8988T (cell line): ENCODE results near the gene USP25.
A peak's percentile ranks its signal among the peaks of the same experiment; 100 is the strongest.

ENCODE experiments used
- DNase-seq: peaks from one replicate; pipeline ENCODE4 v3.0.0; 2011

USP25 gene

GRCh38 chr21:15823486-15824150 is 93.8 kb downstream of the USP25 start:
- DNase-seq, result no peak

GRCh38 chr21:15825700-15826099 is 95.9 kb downstream of the USP25 start:
- DNase-seq, result no peak

DNA sequence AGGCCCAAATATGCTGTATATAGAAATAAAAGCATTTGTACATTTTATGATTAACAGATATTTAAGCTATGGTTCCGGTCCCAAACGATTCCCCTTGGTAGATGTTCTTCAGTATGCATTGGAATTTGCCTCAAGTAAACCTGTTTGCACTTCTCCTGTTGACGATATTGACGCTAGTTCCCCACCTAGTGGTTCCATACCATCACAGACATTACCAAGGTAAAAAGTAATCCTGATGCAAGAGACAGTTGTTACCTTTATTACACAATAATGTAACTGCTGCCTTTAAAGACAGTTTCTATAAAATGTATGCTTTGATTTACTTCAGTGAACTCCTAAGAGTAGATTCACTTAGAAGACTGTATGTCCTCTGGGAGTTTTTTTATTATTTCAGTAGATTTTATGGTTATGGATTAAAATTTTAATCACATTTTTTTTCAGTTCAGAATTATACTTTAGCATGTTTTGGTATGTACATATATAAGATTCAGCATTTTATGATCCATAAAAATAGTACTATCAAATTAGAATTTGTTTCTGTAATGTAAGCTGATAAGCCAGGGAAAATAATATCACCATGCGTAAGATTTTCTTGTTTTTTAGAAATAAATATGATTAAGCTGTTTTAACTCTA is 96.5 kb downstream of the USP25 start:
- DNase-seq, result peak; percentile 45

DNA sequence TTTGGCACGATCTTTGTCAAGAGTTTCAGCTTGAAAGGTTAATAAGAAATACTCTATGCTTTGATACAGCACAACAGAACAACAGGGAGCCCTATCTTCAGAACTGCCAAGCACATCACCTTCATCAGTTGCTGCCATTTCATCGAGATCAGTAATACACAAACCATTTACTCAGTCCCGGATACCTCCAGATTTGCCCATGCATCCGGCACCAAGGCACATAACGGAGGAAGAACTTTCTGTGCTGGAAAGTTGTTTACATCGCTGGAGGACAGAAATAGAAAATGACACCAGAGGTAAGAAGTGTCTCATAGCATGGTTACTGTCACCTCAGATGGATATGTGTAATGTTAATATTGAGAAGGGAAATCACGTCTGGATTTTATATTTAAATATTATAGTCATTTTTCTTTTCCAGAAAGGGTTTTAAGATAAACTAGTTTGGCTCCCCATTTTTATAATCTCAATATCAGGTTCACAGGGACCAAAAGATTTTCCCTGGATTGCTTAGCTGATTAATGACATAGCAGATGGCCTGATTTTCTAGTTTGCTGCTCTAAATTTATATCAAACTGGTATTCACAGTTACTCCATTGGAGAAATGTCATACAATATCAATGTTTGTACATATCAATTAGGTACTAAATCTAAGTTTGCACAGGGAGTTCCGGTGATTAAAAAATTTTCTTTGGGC is 97.3 kb downstream of the USP25 start:
- no peak for DNase-seq

DNA sequence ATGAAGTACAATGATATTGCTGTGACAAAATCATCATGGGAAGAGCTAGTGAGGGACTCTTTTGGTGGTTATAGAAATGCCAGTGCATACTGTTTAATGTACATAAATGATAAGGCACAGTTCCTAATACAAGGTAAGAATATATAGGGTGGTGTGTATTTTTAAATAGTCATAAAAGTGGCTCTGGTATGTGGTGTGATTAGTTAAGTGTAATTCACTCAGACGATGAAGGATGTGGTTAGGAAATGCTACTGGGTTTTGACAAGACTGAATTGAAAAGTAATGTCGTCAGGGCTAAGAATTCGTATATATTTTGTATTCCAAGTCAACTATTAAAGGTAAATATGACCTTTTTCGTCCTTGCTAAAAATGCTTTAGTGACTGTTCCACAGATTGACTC is 101.7 kb downstream of the USP25 start:
- DNase-seq, result no peak

- DNase-seq, result no peak
These were observed 107.9 kb downstream of the USP25 start for GRCh38 chr21:15837645-15838044.

DNA sequence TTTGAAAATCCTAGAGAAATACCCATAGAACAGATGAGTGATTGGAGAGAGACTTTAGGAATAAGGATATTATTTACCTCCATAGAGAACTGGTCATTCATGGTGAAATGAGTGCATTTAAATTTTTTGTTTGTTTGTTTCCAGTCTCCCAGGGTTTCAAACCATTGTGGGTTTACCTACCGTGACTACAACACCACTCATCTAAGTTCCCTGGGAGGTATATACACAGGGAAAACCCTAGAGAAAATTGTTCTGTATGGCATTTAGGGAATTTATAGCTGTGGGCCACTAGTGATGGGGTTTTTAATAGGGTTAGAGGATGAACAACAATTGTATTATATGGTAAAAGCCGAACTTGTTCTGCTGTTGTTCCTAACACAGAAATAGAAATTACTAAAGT is 109.2 kb downstream of the USP25 start:
- DNase-seq, result no peak

DNA sequence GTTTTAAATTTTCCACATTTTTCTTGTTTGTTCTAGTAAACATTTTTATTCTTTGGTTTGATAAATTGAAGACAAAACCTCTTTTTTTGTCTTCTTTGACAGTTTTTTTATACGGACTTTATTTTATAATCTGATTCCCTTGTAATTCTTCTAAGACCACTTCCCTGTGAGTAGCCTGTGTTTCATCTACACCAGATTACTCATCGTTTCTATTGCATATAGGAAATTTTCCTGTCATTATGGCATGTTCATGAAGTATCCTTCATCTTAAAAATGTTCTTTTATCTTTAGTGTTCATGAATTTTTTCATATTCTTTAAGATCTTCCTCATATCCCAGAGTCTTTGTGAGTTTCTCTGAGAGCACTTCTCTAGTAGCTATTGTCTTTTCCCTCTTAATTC is 109.8 kb downstream of the USP25 start:
- DNase-seq, result no peak

- no peak for DNase-seq
These were observed 110.6 kb downstream of the USP25 start for GRCh38 chr21:15840406-15840805.

DNA sequence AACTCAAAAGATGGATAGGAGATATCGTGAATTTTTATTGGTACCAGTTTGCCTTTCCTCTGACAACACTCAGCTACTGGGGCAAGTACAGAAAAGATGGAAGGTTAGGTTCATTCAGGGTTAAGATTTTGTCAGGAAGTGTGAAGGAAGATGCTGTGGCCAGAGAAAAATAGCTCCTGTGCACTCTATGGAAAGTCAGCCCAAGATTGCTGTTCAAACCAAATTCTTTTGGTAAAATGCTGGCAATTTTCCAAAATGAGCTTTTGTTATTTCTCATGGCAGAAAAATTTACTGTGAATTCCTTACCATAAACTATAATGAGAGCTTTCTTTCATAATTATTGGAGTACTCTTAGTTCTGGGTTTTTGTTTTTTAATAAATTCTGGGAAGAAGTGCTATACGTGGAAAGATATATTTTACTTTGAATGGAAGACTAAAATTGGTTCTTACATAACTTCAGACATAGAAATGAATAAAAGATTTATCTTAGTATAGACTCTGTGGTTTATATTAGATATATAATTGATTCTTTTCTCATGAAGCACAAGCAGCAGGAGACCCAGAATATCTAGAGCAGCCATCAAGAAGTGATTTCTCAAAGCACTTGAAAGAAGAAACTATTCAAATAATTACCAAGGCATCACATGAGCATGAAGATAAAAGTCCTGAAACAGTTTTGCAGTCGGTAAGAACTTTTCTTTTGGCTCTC is 112.2 kb downstream of the USP25 start:
- no peak for DNase-seq

GRCh38 chr21:15842565-15842880 is 112.7 kb downstream of the USP25 start:
- no peak for DNase-seq

DNA sequence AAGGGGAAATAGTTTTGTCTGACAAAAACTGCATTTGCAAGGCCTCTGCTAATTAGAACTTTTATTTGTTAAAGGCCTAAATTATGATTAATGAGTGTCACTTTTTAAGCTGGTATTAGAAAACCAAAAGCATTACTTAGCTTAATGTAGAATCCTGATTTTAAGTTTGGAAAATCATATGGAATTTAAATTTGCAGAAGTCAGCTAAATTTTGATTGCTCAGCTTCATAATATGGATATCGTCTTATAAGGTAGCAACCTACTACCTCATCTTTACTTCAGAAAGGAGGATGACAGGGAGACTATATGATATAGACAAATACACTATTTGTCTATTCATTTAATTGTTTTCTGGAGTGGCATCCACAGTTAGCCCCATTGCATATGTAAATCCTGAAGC is 114.0 kb downstream of the USP25 start:
- DNase-seq, result no peak

DNA sequence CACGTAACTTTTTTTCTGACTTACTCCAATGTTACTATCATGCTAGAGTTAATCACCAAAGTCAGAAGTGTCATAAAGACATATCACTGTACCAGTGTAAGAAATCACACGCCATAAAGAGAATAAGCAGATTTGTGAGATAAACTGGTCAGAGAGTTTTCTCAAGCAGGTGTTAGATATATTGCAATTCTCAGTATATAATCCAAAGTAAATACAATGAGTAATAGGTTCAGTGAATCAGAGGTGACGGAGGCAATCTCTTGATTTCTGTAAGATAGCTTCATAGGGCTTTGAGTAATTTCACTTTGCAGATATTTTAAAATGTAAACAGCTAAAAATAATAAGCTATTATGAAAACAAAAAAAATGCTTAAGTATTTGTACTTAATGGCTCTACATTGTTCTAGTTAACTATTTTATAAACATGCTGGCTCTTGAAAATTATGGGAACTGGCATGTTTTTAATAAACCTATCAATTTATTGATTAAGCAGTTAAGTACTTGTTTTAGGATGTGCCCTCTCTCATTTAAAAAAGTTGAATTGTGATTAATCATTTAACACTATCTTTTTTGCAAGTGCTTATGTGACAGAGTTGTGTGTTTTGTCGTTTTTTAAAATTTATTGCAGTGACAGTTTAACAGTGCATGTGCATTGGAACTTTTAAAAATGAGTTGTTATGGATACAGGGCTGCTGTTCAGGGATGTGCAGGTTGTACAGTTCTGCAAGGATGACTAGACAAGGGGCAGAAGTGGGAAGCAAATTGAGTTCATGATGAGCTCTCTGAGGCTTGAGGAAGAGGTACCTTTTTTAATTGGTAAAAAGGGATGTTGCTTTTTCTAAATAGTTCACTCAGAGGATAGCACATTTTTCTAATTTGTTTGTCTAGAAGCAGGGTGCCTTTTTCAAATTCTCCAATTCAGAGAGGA is 119.1 kb downstream of the USP25 start:
- no peak for DNase-seq

- no peak for DNase-seq
These were observed 120.1 kb downstream of the USP25 start for GRCh38 chr21:15849927-15850326.

DNA sequence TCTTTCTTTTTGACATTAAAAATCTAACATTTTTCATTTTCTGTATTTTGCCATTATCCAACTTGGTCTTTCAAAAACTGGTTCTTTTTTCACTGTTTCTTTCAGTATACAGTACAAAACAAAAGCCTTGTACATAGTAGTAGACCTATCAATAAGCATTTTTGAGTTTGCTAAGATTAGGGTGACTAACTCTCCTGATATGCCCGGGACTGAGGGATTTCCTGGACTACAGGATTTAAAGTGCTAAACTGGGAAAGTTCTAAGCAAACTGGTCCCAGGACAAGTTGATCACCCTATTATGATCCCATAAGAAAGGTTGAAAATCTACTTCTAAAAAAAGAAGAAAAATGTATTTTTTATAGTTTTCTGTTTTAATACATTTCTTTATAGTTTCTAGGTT is 120.9 kb downstream of the USP25 start:
- DNase-seq, result no peak

GRCh38 chr21:15852146-15852545 is 122.4 kb downstream of the USP25 start:
- no peak for DNase-seq

DNA sequence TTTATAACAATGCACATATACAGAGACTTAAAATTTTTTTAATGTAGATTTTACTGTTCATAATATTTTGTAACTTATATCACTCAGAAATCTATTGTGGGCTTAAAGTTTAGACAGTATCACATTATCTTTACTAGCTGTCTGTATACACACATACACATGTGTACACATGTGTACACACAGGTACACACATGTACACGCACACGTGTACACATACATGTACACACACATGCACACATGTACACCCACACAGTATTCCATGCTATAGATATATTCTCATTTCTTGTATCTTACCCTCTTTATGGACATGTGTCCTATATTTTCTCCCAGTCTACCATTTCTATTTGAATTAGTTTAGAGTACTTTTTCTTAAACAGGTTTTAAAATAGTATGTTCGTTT is 123.3 kb downstream of the USP25 start:
- no peak for DNase-seq

DNA sequence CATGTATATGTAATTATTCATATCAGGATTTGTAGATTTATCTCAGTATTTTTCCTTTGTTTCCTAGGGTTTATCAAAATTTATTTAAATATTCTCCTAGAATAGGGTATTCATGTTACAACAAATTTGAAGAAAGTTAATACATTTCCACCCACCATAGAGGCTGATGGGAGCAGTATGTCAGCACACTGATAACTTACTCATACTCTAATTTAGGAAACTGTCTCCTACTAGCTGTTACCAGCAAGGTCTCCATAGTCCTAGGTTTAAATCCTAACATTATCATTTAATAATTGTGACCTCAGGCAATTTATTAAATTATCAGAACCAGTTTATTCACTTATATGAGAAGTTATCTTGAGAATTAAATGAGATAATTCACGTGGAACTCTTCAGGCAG is 127.0 kb downstream of the USP25 start:
- DNase-seq, result no peak

DNA sequence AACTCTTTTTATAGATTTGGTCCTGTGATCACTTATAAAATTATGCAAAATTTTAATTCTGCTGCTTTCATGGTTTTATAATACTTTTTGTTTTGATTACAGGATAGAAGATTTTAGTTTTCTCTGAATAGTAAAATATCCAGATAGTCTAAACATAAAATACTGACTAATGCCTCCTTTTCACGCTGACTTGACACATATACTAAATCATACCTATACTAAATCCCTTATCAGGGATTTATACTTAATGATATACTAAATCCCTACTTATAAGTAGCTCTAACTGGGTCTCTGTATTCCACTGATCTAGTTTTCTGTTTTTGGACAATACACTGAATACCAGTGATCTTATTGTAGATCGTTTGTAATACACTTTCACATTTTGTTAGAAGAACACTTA is 128.0 kb downstream of the USP25 start:
- no peak for DNase-seq

DNA sequence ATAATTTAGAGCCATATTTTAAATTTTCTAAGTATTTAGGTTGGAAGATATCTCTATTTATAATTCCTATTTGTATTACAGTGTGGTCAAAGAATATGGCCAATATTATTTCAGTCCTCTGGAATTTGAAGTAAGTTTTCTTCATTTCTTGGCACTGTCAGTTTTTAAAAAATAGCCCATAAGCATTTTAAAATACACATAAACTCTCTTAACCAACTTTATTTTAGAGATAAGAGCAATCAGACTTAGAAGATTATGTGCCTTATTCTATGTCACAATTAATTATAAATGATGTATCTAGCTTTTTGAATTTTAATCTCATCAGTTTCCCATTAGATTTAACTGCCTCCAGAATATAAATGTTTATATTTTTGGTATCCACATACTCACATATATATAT is 130.8 kb downstream of the USP25 start:
- DNase-seq, result no peak

DNA sequence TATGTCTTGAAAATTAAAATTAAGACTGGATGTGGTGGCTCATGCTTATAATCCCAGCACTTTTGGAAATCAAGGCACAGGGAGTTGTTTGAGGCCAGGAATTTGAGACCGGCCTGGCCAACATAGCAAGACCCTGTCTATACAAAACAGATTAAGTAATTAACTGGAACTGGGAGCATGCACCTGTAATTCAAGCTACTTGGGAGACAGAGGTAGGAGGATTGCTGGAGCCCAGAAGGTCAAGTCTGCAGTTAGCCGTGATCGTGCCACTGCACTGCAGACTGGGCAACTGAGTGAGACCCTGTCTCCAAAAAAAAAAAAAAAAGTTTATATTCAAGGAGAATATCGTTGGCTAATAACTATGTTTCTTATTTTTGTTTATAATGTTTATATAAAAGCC is 139.2 kb downstream of the USP25 start:
- no peak for DNase-seq

DNA sequence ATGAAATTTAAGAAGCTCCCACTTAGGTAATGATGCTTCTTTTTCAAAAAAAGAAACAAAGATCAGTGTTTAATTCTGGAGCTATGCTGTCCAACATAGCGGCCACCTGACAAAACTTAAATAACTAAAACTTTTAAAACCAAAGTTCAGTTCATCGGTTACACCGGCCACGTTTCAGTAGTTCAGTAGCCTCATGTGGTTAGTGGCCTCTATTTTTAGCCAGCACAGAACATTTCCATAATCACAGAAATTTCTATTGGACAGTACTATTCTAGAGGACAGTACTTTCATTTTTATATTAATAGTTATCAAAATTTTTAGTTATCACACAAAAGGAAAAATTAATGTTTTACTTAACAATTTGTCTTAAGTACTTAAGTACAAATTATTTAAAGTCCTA is 141.0 kb downstream of the USP25 start:
- no peak for DNase-seq

DNA sequence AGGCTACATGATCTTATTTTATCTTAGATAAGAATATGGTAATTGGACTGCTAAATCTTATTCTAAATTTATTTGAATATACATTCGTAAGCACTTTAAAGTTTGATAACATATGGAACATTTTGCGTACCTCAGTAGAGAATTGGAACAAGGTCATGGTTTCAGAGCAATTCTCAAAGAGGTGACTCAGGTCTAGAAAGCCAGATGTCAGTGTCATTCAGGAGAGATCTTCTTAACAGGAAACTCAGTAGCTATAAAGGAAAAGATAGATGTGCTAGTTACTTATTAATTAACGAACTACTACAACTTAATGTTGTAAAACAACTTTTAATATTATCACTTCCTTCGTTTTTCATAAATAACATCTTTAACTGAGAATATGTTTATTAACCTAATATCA is 142.5 kb downstream of the USP25 start:
- no peak for DNase-seq
